ENCODE results near the gene CDKAL1. TPM values are rescaled to one million over a fixed set of nuclear protein-coding genes. Genes with fewer than 3 reads are reported as not detected.
"Not testable (repeated sequence)": the region's sequence is repeated elsewhere in the genome, so short reads cannot be mapped to it uniquely, and the experiment has no call there.

CDKAL1 gene
- total RNA-seq, 2 donors from 2014 or later = 11.7 to 12.5 TPM

- intact Hi-C loops (cut with DNase I, micrococcal nuclease) = no loop called here
- ATAC-seq (peak; percentile 75), DNase-seq (no peak)
Measured at GRCh38 chr6:20542927-20543602, 8.8 kb downstream of the CDKAL1 start.

GRCh38 chr6:20548264-20548663 is 14.0 kb downstream of the CDKAL1 start:
- DNase-seq = no peak
- ATAC-seq = no peak
- intact Hi-C loops (cut with DNase I, micrococcal nuclease) = no loop called here

GRCh38 chr6:20549398-20549797 is 15.1 kb downstream of the CDKAL1 start:
- ATAC-seq; DNase-seq; intact Hi-C loops (cut with DNase I, micrococcal nuclease): not testable (repeated sequence)

GRCh38 chr6:20554326-20554725 is 20.1 kb downstream of the CDKAL1 start:
- intact Hi-C loops (cut with DNase I, micrococcal nuclease) = loop anchor here in 1 of 2 donors (10.0 kb wide), 1 partner anchor 1040 kb away; the partner anchor contains the start of gene SOX4
- no peak for DNase-seq
- no peak for ATAC-seq

GRCh38 chr6:20554817-20555216 is 20.6 kb downstream of the CDKAL1 start:
- intact Hi-C loops (cut with DNase I, micrococcal nuclease) = loop anchor here in 1 of 2 donors (10.0 kb wide), 1 partner anchor 1040 kb away; the partner anchor contains the start of gene SOX4
- ATAC-seq (no peak), DNase-seq (no peak)

GRCh38 chr6:20559924-20560551 is 25.8 kb downstream of the CDKAL1 start:
- ATAC-seq (no peak), DNase-seq (no peak)
- intact Hi-C loops (cut with DNase I, micrococcal nuclease) = loop anchor here (5.0 to 10.0 kb wide), 3 partner anchors 1027 to 1375 kb away; partner anchors contain the start of gene SOX4 (in 1 of the 2)

- ATAC-seq = no peak
- intact Hi-C loops (cut with DNase I, micrococcal nuclease) = loop anchor here in 1 of 2 donors (5.0 to 10.0 kb wide), 2 partner anchors 1024 to 1371 kb away; no protein-coding TSS in a partner anchor
- DNase-seq = no peak
Measured at GRCh38 chr6:20563377-20563776, 29.1 kb downstream of the CDKAL1 start.

- no peak for DNase-seq
- no peak for ATAC-seq
- intact Hi-C loops (cut with DNase I, micrococcal nuclease) = loop anchor here in 1 of 2 donors (5.0 to 10.0 kb wide), 2 partner anchors 1023 to 1371 kb away; no protein-coding TSS in a partner anchor
Measured at GRCh38 chr6:20564269-20564668, 30.0 kb downstream of the CDKAL1 start.

GRCh38 chr6:20564777-20565176 is 30.5 kb downstream of the CDKAL1 start:
- intact Hi-C loops (cut with DNase I, micrococcal nuclease) = loop anchor here in 1 of 2 donors (5.0 to 10.0 kb wide), 2 partner anchors 1023 to 1370 kb away; no protein-coding TSS in a partner anchor
- no peak for ATAC-seq

GRCh38 chr6:20565342-20565741 is 31.1 kb downstream of the CDKAL1 start:
- DNase-seq (no peak), ATAC-seq (no peak)
- intact Hi-C loops (cut with DNase I, micrococcal nuclease) = loop anchor here in 1 of 2 donors (10.0 kb wide), 1 partner anchor 1369 kb away; no protein-coding TSS in a partner anchor

More at GRCh38 chr6:20564777-20565176, 30.5 kb downstream of the CDKAL1 start:
- DNase-seq = no peak

GRCh38 chr6:20566109-20566508 is 31.9 kb downstream of the CDKAL1 start:
- intact Hi-C loops (cut with DNase I, micrococcal nuclease) = loop anchor here in 1 of 2 donors (10.0 kb wide), 1 partner anchor 1369 kb away; no protein-coding TSS in a partner anchor
- DNase-seq (no peak), ATAC-seq (no peak)

- DNase-seq = no peak
- intact Hi-C loops (cut with DNase I, micrococcal nuclease) = loop anchor here in 1 of 2 donors (10.0 kb wide), 1 partner anchor 1366 kb away; no protein-coding TSS in a partner anchor
- no peak for ATAC-seq
Measured at GRCh38 chr6:20569000-20569610, 34.8 kb downstream of the CDKAL1 start.

GRCh38 chr6:20571261-20571660 is 37.0 kb downstream of the CDKAL1 start:
- ATAC-seq = no peak
- DNase-seq = no peak
- intact Hi-C loops (cut with DNase I, micrococcal nuclease) = no loop called here

- ATAC-seq (no peak), DNase-seq (no peak)
- intact Hi-C loops (cut with DNase I, micrococcal nuclease) = no loop called here
Measured at GRCh38 chr6:20572288-20572687, 38.0 kb downstream of the CDKAL1 start.

GRCh38 chr6:20572940-20573339 is 38.7 kb downstream of the CDKAL1 start:
- DNase-seq (no peak), ATAC-seq (no peak)
- intact Hi-C loops (cut with DNase I, micrococcal nuclease) = no loop called here

- DNase-seq (no peak), ATAC-seq (peak; percentile 65)
- intact Hi-C loops (cut with DNase I, micrococcal nuclease) = no loop called here
Measured at GRCh38 chr6:20574355-20574754, 40.1 kb downstream of the CDKAL1 start.

GRCh38 chr6:20575125-20575524 is 40.9 kb downstream of the CDKAL1 start:
- DNase-seq = peak in 1 of 2 donors; percentile 11
- intact Hi-C loops (cut with DNase I, micrococcal nuclease) = no loop called here
- ATAC-seq = peak; percentile 66

GRCh38 chr6:20575704-20576451 is 41.6 kb downstream of the CDKAL1 start:
- ATAC-seq (no peak), DNase-seq (no peak)
- intact Hi-C loops (cut with DNase I, micrococcal nuclease) = no loop called here
